BE2C (cell line): ENCODE data around the gene CYP4A11.
"Not testable (repeated sequence)": the region's sequence is repeated elsewhere in the genome, so short reads cannot be mapped to it uniquely, and the experiment has no call there.

Experiments
- DNase-seq: peaks from one replicate; pipeline ENCODE4 v3.0.0-alpha.2; 2020
- H3K27me3 ChIP-seq: fragments of 250-450 bp; sonication (Bioruptor Pico); 2 replicates; pipeline ENCODE4 v1.5.1; 2020; ENCODE audit warnings: mild to moderate bottlenecking
- H3K36me3 ChIP-seq: fragments of 250-450 bp; sonication (Bioruptor Pico); 2 replicates; pipeline ENCODE4 v1.5.1; 2020; ENCODE audit warnings: mild to moderate bottlenecking
- H3K4me1 ChIP-seq: fragments of 250-450 bp; sonication (Bioruptor Pico); 2 replicates; pipeline ENCODE4 v1.5.1; 2020
- H3K4me3 ChIP-seq: 2 replicates; pipeline ENCODE4 v1.5.1; 2011; ENCODE audit warnings: low read depth, low read length
- H3K9me3 ChIP-seq: fragments of 250-450 bp; sonication (Bioruptor Pico); 2 replicates; pipeline ENCODE4 v1.5.1; 2020
- CTCF ChIP-seq: IDR thresholded peaks from 2 replicates; pipeline ENCODE4 v1.5.1; 2012; ENCODE audit warnings: mild to moderate bottlenecking, low read depth, low read length

Gene CYP4A11

GRCh38 chr1:46910790-46911189 lies 30.5 kb downstream of the CYP4A11 start:
- H3K27me3 ChIP-seq = no peaks in the 10 kb centered on the region
- no peaks in the 10 kb centered on the region for H3K9me3 ChIP-seq
- no peak for TF ChIP-seq CTCF
- no peaks in the 10 kb centered on the region for H3K36me3 ChIP-seq
- H3K4me1 ChIP-seq = no peaks in the 10 kb centered on the region
- no peak overlapping the region for H3K4me3 ChIP-seq
- no peak for DNase-seq

GRCh38 chr1:46903481-46903880 lies 37.8 kb downstream of the CYP4A11 start:
- no peaks in the 10 kb centered on the region for H3K9me3 ChIP-seq
- no peak for DNase-seq

GRCh38 chr1:46900401-46900800 lies 40.9 kb downstream of the CYP4A11 start:
- no peak for DNase-seq
- no peak for TF ChIP-seq CTCF
- no peaks in the 10 kb centered on the region for H3K27me3 ChIP-seq
- H3K9me3 ChIP-seq = no peaks in the 10 kb centered on the region
- H3K36me3 ChIP-seq = no peaks in the 10 kb centered on the region
- H3K4me3 ChIP-seq = no peak overlapping the region
- H3K4me1 ChIP-seq = no peaks in the 10 kb centered on the region

More at GRCh38 chr1:46903481-46903880, 37.8 kb downstream of the CYP4A11 start:
- H3K36me3 ChIP-seq = no peaks in the 10 kb centered on the region
- no peaks in the 10 kb centered on the region for H3K27me3 ChIP-seq
- no peaks in the 10 kb centered on the region for H3K4me1 ChIP-seq
- H3K4me3 ChIP-seq = no peak overlapping the region
- TF ChIP-seq CTCF = no peak

GRCh38 chr1:46881656-46882055 lies 59.6 kb downstream of the CYP4A11 start:
- H3K36me3 ChIP-seq, H3K27me3 ChIP-seq, H3K4me3 ChIP-seq, DNase-seq, H3K9me3 ChIP-seq, H3K4me1 ChIP-seq: not testable (repeated sequence)
